Raji (cell line): ENCODE measurements around the gene MN1.

ENCODE experiments used
- POLR2A ChIP-seq: IDR thresholded peaks from 2 replicates; pipeline ENCODE4 v1.6.1; 2011; ENCODE audit warnings: low read depth, low read length, control low read depth; ENCODE audit not compliant: insufficient read depth

Gene MN1

GRCh38 chr22:27834364-27835185 is 33.0 kb upstream of the MN1 start:
- no peak for TF ChIP-seq POLR2A

GRCh38 chr22:27833803-27834202 is 32.2 kb upstream of the MN1 start:
- no peak for TF ChIP-seq POLR2A

DNA sequence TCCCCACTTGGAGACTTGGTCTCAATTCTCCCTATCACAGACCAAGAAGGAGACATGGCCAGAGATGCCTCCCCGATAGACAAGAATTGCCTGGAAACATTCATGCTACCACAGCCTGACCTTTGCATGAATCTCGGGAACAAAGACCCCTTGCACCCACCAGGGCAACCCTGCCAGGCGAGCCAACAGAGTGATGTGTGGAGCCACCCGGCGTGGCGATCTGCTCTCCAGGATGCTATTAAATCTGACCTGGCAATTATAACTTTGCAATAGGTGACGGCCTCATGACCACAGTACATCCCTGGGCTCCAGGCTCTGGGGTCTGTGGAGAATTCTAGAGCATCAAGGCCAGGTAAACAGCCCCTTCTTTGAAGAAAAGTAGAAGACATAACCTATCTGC is 31.1 kb upstream of the MN1 start:
- TF ChIP-seq POLR2A: no peak

GRCh38 chr22:27829620-27830019 is 28.1 kb upstream of the MN1 start:
- TF ChIP-seq POLR2A: no peak

DNA sequence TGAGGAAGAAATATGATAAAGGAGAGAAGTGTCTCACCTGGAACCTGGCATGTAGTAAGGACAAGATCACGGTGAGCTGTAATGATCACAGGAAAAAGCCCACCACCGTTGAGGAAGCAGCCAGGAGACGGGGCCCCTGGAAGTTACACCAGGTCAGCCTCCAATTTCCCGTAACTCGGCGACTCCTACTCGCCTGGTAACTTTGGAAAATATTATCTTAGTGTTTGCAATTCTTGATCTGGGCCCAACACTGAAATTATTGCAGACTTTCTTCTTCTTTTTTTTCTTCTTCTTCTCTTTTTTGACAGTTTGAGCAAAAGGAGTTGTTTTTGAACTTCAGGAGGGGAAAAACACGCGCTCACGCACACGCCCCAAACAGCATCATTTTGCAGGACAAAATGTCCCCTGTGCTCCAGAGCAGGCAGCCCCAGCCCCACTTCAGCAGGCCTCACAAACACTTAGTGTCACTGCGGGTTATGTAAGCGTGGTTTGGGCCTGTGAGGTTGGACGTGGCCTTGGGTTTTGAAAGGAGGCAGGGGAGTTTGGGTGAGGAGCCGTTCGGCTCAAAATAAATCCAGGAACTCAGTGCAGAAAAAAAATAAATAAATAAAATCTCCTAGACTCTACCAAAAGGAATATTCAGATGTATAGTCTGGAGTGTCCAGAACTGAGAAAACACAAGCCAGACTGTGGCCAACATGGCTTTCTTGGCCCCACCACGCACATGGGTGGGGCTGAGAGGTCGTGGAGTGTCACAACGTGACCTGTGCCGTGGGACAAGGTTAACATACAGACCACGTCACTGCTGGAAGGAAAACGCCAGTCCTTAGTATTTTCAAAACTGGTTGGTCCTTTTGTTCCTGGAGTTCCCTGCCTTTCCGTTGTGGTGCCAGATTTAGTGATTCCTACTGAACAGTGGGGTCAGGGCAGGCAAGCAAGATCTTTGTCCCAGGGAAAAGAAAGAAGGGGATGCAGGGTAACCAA is 26.3 kb upstream of the MN1 start:
- no peak for TF ChIP-seq POLR2A

GRCh38 chr22:27825174-27825573 is 23.6 kb upstream of the MN1 start:
- no peak for TF ChIP-seq POLR2A

DNA sequence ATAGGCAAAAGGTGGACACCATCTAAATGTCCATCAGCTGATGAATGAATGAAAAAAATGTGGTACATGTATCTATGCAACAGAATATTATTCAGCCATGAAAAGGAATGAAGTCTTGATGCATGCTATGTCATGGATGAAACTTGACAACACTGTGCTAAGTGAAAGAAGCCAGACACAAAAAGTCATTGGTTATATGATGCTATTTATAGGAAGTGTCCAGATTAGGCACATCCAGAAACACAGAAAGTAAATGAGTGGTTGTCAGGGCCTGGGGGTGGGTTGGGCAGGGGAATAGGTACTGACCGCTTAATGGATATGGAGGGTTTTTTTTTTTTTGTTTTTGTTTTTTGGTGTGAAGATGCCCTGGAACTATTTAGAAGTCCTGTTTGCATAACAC is 21.7 kb upstream of the MN1 start:
- no peak for TF ChIP-seq POLR2A

GRCh38 chr22:27820896-27821866 is 19.6 kb upstream of the MN1 start:
- no peak for TF ChIP-seq POLR2A

DNA sequence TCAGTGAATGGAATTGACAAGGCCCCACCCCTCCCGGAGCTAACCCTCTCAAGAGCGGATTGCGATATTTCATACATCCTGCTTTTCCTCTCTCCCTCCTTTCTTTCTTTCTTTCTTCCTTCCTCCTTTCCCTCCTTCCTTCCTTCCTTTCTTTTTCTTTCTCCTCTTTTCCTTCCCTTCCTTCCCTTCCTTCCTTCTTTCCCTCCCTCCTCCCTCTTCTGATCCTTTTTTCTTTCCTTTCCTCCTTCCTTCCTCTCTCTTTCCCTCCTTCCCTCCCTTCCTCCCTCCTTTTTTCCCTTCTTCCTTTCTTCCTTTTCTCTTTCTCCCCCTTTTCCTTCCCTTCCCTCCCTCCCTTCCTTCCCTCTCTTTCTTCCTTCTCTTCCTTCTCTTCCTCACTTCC is 15.0 kb upstream of the MN1 start:
- no peak for TF ChIP-seq POLR2A

DNA sequence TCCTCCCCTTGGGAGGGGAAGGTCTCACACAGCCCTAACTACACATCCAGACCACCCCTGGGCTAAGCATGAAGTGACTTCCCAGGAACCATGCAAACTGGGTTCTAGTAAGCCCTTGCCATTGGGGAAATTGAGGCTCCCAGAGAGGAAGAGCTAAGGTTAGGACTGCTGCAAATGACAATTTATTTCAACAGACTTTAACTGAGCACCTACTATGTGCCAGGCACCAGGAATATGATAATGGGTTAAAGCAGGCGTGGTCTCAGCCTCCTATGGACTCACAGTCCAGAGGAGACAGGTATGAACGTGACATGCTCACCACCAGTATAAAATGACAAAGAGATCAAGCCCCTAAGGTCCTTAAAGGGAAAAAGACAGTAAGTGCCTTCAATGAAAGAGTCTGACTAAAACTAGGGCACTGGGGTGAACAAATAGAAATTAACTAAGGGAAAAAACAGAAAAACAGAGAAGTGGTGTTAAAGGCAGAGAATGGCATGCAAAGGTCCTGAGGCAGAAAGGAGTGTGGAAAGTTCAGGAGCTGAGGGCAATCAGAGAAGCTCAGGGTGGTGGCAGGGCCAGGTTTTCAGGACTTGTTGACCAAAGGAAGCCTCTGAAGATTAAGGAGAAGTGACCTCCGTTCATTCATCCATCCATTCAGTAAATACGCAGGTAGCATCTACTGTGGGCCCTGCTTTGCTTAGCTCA is 14.4 kb upstream of the MN1 start:
- no peak for TF ChIP-seq POLR2A

- no peak for TF ChIP-seq POLR2A
Observed at GRCh38 chr22:27814993-27815392, 13.4 kb upstream of the MN1 start.

DNA sequence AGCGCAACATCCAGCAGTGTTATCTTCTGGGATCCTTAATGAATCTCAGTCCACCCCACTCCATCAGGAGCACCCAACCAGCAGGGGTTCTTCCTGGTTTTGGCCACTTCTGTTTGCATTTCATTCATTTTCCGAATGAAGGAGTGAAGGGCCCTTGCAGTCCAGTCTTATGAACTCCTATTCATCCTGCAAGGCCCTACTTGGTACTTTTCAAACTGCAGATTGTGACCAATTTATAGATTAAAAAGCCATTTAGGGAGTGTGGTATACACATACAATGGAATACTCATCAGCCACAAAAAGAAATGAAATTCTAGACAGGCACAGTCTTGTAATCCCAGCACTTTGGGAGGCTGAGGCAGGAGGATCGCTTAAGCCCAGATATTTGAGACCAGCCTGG is 10.2 kb upstream of the MN1 start:
- no peak for TF ChIP-seq POLR2A

DNA sequence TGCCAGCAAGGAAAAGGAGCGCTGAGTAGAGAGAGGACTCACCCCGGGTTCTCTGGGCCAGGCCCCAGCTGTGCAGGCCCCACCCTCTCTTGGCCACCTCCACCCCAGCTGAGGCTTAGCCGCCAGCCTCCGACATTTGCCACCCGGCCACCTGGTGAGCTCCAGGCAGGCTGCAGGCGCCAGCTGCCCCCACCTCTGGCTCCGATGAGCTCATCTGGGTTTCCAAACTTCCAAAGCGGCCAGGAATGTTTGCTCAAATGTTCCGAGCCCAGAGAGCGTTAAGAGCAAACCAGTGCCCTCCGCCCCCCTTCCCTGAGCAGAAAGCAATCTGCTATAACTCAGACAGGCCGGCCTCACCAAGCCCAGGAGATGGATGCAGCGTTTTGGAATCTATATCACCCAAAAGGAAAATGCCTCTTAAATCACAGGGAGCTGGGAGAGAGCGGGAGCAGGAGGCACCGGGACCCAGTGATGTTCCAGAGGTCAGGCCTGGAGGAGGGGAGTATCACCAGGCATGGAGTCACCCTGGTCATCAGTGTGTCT is 9.1 kb upstream of the MN1 start:
- TF ChIP-seq POLR2A: no peak

- no peak for TF ChIP-seq POLR2A
Observed at GRCh38 chr22:27809700-27810608, 8.4 kb upstream of the MN1 start.
